ENCODE results near the gene C12orf43. TPM values are rescaled to one million over a fixed set of nuclear protein-coding genes. Genes with fewer than 3 reads are reported as not detected.

C12orf43 gene
- total RNA-seq, 4 donors from 2014 or later = 7.8 to 18.6 (median 12.9) TPM

GRCh38 chr12:121036810-121037326, 20.6 kb upstream of the C12orf43 start:
- no peak for TF ChIP-seq CTCF (IDR thresholded peaks at IDR 0.05; ENCODE audit: low read depth)

GRCh38 chr12:121034616-121035305, 18.5 kb upstream of the C12orf43 start:
- TF ChIP-seq CTCF (IDR thresholded peaks at IDR 0.05; ENCODE audit: low read depth) = no peak

GRCh38 chr12:121033625-121034349, 17.5 kb upstream of the C12orf43 start:
- no peak for TF ChIP-seq CTCF (IDR thresholded peaks at IDR 0.05; ENCODE audit: low read depth)

DNA sequence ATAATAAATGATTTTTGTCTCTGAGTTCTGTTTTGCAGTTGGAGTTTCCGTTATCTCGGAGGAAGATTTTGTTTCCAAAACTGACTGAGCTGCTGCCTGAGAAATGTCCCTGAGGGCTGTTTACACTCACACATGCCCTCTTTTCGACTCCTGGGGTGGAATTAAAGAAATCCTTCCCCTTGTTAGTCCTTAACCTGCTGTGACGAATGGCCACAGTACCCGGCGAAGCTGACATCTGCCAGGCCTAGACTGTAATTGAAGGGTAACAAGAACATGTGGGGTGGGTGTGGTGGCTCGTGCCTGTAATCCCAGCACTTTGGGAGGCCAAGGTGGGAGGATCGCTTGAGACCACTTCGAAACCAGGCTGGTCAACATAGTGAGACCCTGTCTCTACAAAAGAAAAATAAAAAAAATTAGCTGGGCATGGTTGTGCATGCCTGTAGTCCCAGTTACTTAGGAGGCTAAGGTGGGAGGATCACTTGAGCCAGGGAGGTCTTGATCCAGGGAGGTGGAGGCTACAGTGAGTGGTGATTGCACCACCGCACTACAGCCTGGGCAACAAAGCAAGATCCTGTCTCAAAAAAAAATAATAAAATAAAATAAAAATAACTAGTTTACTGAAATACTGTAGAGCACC, 14.4 kb upstream of the C12orf43 start:
- no peak for TF ChIP-seq CTCF (IDR thresholded peaks at IDR 0.05; ENCODE audit: low read depth)

GRCh38 chr12:121026274-121027045, 10.2 kb upstream of the C12orf43 start:
- no peak for TF ChIP-seq CTCF (IDR thresholded peaks at IDR 0.05; ENCODE audit: low read depth)

- no peak for TF ChIP-seq CTCF (IDR thresholded peaks at IDR 0.05; ENCODE audit: low read depth)
Observed at GRCh38 chr12:121025442-121026226, 9.3 kb upstream of the C12orf43 start.

Measured in subcutaneous adipose tissue (tissue), 4 donors.